Cortex of kidney (tissue), 1 donor: ENCODE data around the gene PARP11.

ENCODE experiments used
- DNase-seq: peaks from one replicate; lab custom pipeline; 2025; lab: John Stamatoyannopoulos, UW

Gene PARP11

DNA sequence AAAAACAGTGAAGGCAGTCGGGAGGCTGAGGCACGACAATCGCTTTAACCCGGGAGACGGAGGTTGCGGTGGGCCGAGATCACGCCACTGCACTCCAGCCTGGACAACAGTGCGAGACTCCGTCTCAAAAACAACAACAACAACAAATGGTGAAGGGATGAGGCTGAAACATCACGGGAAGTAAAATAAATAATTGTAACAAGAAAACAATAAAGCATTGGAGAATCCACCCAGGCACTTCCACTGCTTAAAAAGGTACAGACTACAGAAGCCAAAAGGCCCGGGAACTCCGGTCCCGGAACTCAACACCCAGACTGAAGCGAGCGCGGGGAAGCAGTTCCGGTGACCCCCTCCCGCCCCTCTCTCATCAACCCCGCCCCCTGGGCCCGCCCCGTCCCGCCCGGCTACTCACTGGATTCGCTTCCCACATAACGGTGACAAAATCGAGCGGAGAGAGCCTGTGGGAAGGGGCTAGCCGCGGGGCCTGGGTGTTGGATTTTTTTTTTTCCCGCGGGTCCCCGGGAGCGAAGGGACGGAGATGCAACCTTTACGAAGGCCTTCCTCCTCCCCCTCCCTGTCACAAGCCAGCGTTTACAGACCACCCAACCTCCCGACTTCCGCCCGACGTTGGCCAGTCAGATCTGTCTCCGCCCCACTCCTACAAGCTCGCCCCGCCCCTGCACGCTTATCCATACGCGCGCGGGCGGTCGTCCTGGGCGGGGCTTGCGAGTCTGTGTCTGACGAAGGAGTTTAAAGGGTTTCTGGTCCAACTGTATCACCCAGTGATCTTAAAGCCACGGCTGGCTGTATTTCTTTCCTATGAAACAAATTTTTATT lies at the start of gene PARP11:
PARP11 (minus strand) TSS at position 600 of the 837 bp plus-strand sequence; CDS start at position 430, 170 bp downstream.
- peak; percentile 61 for DNase-seq

- DNase-seq, result no peak
These were observed 48.8 kb upstream of the PARP11 start for GRCh38 chr12:3922033-3922432.

GRCh38 chr12:3921526-3921925 lies 48.3 kb upstream of the PARP11 start:
- no peak for DNase-seq

DNA sequence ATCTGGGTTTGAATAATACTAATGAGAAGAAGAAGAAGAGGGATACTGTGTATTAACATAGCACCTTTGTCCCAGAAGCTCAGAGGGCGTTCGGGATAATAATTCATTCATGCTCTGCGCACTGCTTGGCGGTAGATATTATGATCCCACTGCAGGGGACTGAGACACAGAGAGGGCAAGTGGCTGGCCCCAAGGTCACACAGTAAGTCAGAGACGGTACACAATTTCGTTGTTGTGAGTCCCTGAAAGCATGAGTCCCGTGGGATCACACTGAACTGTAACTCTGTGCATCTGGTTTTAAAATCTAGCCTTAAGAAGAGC lies 47.9 kb upstream of the PARP11 start:
- DNase-seq, result no peak

- no peak for DNase-seq
These were observed 47.4 kb upstream of the PARP11 start for GRCh38 chr12:3920351-3921150.

DNA sequence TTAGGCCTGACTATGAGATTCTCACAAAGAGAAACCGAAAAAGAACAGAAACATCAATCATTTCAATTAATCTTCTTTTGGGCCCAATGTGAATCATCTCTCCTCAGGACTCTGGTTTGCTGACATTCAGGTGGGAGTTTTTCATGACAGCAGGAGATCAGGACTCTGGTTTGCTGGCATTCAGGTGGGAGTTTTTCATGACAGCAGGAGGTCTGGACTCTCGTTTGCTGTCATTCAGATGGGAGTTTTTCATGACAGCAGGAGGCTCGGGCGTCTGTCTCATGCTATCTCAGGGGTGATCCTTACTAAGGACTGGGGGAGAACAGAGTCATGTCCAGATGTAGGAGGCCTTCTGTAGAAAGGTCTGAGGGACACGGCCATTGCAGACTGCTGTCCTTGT lies 40.1 kb upstream of the PARP11 start:
- no peak for DNase-seq

GRCh38 chr12:3912863-3913262 lies 39.7 kb upstream of the PARP11 start:
- DNase-seq, result no peak

GRCh38 chr12:3911409-3911808 lies 38.2 kb upstream of the PARP11 start:
- no peak for DNase-seq

DNA sequence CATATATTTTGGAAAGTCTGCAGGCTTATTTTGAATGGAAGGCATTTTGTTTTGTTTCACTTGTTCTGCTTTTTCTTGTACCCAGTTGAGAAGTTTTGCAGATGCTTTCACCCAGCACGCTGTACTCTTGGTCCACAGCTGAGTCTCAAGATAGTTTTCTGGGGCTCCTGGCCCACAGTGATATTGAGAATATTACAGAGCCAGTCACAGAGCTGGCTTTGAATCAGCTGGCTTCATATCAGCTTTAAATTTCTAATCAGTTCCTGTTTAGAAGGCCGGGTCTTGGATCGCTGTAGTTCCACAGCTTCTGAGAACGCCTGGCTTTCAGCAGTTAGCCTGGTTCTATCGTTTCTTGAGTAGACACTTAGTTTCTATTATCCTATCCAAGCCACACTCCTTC lies 32.5 kb upstream of the PARP11 start:
- DNase-seq, result no peak

DNA sequence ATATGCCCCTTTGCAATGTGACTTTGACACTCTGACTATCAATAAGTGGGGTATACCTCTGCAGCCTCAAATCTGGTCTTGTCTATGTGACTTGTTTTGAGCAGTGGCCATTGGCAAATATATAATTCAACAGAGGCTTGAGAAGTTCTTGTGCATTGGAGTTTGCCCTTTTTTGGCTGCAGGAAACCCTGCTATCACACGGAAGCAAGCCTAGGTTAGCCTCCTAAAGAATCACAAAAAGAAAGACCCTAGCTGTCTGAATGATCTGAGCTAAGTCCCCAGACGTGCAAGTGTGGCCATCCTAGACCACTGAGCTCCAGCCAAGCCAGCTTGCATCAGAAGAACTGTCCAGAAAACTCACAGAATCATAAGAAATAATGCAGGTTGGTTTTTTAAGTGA lies 31.8 kb upstream of the PARP11 start:
- no peak for DNase-seq

DNA sequence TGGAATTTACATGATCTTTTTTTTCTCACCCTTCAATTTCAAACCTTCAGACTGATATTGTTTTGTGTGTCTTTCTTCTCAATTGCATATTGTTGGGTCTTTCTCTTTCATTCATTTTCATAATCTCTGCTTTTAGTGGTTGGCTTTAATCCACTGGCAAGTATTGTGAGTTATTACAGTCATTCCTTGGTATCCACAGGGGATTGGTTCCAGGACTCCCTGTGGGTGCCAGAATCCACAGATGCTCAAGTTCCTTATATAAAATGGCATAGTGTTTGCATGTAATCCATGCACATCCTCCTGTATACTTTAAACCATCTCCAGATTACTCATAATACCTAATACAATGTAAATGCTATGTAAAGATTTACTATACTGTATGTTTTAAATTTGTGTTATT lies 29.7 kb upstream of the PARP11 start:
- no peak for DNase-seq

DNA sequence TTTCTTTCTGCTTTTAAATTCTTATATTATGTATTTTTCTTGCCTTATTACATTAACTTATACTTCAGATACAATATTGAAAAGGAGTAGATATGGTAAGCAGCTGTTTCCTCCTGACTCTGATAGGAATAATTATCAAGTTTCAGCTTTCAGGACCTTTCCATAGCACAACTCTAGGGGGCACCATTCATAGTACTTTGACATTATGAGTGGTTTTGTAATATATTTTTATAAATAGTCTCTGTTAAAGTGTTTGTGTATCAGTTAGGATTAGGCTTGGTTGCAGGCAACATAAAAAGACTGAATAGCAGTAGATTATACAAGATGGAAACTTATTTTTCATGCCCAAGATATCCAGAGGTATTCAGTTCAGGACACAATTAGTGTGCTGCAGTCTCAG lies 27.9 kb upstream of the PARP11 start:
- no peak for DNase-seq

DNA sequence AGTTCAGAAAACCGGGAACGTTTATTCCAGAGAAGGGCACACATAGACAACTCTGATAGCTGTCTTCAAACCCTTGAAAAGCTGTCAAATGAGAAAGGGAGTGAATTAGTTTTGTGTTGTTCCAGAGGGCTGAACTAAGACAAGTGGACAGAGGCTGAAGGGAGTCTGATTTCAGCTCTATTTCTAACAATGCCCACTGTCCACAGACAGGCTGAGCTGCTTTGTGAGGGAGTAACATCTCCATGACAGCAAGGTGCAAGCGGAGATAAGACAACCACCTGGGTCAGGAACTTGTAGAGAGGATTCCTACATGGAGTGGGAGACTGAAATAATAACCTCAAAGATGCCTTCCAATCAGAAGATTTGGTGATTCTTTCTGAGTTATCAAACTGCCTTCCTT lies 25.6 kb upstream of the PARP11 start:
- no peak for DNase-seq

- no peak for DNase-seq
These were observed 24.3 kb upstream of the PARP11 start for GRCh38 chr12:3897371-3897971.

- DNase-seq, result no peak
These were observed 23.7 kb upstream of the PARP11 start for GRCh38 chr12:3896801-3897351.

DNA sequence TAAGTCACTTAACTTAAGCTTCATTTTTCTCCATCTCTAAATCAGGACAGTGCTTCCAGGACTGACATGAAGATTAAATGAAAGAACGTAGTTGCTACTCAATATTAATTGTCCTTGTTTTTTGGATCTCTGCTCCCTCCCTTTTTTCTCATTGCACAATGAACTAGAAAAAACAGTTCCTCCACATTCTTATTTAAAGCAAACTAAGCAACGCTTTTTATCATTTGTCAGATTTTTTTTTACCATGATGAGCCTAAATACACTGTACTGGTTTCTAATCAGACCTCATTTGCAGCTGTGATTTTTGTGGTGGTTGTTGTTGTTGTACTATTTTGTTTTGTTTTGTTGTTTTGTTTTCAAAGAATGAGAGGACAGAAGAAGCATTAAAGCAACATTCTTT lies 23.2 kb upstream of the PARP11 start:
- no peak for DNase-seq

DNA sequence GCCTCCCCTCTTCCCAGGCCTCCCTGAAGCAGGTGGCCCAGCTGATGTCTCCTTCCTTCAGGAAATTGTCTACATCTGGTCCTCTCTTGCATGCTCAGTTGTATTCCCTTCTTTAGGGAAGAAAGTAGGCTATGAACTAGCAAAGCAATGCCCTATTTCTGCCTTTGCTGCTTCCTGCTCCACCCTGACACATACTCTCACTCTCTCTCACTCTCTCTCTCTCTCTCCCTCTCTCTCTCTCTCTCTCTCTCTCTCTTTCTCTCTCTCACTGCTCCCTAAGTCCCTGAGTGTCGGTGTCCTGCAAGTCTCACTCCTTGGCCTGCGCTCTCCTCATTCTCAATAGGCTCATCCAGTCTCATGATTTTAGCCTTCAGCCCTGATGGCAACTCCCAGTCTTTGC lies 19.4 kb upstream of the PARP11 start:
- no peak for DNase-seq

DNA sequence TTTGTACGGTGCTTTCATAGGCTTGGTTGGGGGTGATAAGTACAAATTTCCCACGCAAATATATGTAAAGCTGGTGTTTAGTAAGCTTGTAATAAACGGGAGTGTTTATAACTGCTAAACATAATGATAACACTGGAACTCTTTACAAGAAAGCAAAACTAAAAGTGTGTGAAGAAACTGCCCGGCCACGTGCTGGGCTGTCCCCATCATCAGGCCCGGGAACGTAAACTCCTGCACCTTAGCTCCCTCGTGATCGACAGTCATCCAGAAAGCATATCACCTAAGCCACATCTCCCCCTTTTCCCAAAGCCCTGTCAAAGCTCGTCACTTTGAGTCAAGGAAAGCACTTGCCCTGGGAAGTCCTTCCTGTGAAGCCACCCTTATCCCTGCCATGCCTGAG lies 18.0 kb upstream of the PARP11 start:
- no peak for DNase-seq

- no peak for DNase-seq
These were observed 15.5 kb upstream of the PARP11 start for GRCh38 chr12:3888659-3889058.

DNA sequence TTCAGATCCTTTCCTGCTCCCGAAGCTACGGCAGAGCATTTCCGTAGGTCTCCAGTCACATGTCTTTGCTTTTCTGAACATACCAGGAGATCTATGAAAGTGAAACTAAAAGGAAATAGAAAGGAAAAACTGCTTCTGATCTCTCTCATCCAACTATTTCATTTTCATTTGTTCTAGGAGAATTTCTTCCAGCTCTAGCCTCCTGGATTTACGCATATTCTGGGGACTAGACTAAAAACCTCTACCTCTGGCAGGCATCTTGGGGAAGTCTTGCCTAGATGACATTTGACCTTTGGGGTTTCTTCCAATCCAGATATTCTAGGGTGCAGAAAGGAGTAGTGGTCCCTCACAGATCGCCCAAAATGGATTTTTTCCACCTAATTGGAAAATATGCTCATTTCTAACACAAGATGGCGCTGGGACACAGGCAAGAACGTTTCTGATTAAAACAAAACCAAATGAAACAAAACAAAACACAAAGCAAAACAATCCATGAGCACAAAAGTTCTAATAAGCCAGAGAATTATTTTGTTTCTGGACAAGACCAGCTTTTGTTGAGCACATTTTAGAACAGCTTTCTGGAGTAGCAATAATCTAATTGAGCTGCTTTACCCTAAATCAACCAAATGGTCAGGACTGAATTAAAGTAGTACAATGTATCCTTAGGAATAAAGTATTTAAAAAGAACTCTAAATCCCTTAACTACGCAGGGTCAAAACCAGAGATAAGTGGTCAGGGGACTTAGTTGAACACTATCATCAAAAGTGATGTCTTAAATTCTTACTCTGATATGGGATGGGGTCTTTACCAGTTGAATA lies 12.3 kb upstream of the PARP11 start:
- no peak for DNase-seq

GRCh38 chr12:3884671-3885070 lies 11.5 kb upstream of the PARP11 start:
- no peak for DNase-seq
